ENCODE results near the gene XXYLT1.
"Not testable (repeated sequence)": the region's sequence is repeated elsewhere in the genome, so short reads cannot be mapped to it uniquely, and the experiment has no call there.

The XXYLT1 gene

GRCh38 chr3:195045481-195046210 lies 225.3 kb downstream of the XXYLT1 start:
- no peak for DNase-seq (ENCODE audit: low read depth in 2 of 2)

- DNase-seq (ENCODE audit: low read depth in 2 of 2) = no peak
These were observed 226.5 kb downstream of the XXYLT1 start for GRCh38 chr3:195044411-195044810.

GRCh38 chr3:195043607-195044339 lies 227.2 kb downstream of the XXYLT1 start:
- no peak for DNase-seq (ENCODE audit: low read depth in 2 of 2)

GRCh38 chr3:195042743-195043606 lies 228.0 kb downstream of the XXYLT1 start:
- DNase-seq (ENCODE audit: low read depth in 2 of 2) = no peak

GRCh38 chr3:195041871-195042742 lies 228.9 kb downstream of the XXYLT1 start:
- no peak for DNase-seq (ENCODE audit: low read depth in 2 of 2)

- no peak for DNase-seq (ENCODE audit: low read depth in 2 of 2)
These were observed 230.0 kb downstream of the XXYLT1 start for GRCh38 chr3:195040773-195041520.

GRCh38 chr3:195040094-195040493 lies 230.9 kb downstream of the XXYLT1 start:
- DNase-seq (ENCODE audit: low read depth in 2 of 2) = no peak

GRCh38 chr3:195039180-195039843 lies 231.6 kb downstream of the XXYLT1 start:
- no peak for DNase-seq (ENCODE audit: low read depth in 2 of 2)

- DNase-seq (ENCODE audit: low read depth in 2 of 2) = no peak
These were observed 232.8 kb downstream of the XXYLT1 start for GRCh38 chr3:195038161-195038560.

GRCh38 chr3:195037586-195037985 lies 233.4 kb downstream of the XXYLT1 start:
- not testable (repeated sequence) for DNase-seq (ENCODE audit: low read depth in 2 of 2)

- no peak for DNase-seq (ENCODE audit: low read depth in 2 of 2)
These were observed 234.0 kb downstream of the XXYLT1 start for GRCh38 chr3:195036974-195037373.

- no peak for DNase-seq (ENCODE audit: low read depth in 2 of 2)
These were observed 234.4 kb downstream of the XXYLT1 start for GRCh38 chr3:195036574-195036973.

- no peak for DNase-seq (ENCODE audit: low read depth in 2 of 2)
These were observed 234.8 kb downstream of the XXYLT1 start for GRCh38 chr3:195036203-195036505.

- DNase-seq (ENCODE audit: low read depth in 2 of 2) = no peak
These were observed 235.4 kb downstream of the XXYLT1 start for GRCh38 chr3:195035345-195036202.

GRCh38 chr3:195034541-195034940 lies 236.4 kb downstream of the XXYLT1 start:
- DNase-seq (ENCODE audit: low read depth in 2 of 2) = no peak

- DNase-seq (ENCODE audit: low read depth in 2 of 2) = no peak
These were observed 236.9 kb downstream of the XXYLT1 start for GRCh38 chr3:195034101-195034500.

- DNase-seq (ENCODE audit: low read depth in 2 of 2) = no peak
These were observed 237.3 kb downstream of the XXYLT1 start for GRCh38 chr3:195033531-195034091.

GRCh38 chr3:195032955-195033354 lies 238.0 kb downstream of the XXYLT1 start:
- no peak for DNase-seq (ENCODE audit: low read depth in 2 of 2)

All from stimulated activated CD8-positive, alpha-beta memory T cell treated with anti-CD3 and anti-CD28 coated beads, Interleukin-7, amount 100 ng/mL, for 1 hour (primary cell).